Measurements from ENCODE around the gene FBXO28. TPM values are rescaled to one million over a fixed set of nuclear protein-coding genes. Genes with fewer than 3 reads are reported as not detected.

FBXO28 gene
- total RNA-seq, 1 donor from 2014 or later: 40.6 TPM

GRCh38 chr1:224169718-224170270 lies 55.9 kb downstream of the FBXO28 start:
- Mint-ChIP-seq H3K4me1 (ENCODE audit: unreplicated experiment) (peaks cover 3% of the 10 kb centered on the region), H3K27me3 (ENCODE audit: unreplicated experiment) (peaks cover 5% of the 10 kb centered on the region), H3K27ac (ENCODE audit: unreplicated experiment) (no peak overlapping the region), H3K4me3 (ENCODE audit: unreplicated experiment) (no peak overlapping the region), H3K36me3 (ENCODE audit: low read depth, unreplicated experiment) (peaks cover 4% of the 10 kb centered on the region), H3K9me3 (ENCODE audit: unreplicated experiment) (no peaks in the 10 kb centered on the region)
- no peak for TF ChIP-seq CTCF (IDR thresholded peaks at IDR 0.05; ENCODE audit: unreplicated experiment)
- DNase-seq (ENCODE audit: low spot score): no peak

DNA sequence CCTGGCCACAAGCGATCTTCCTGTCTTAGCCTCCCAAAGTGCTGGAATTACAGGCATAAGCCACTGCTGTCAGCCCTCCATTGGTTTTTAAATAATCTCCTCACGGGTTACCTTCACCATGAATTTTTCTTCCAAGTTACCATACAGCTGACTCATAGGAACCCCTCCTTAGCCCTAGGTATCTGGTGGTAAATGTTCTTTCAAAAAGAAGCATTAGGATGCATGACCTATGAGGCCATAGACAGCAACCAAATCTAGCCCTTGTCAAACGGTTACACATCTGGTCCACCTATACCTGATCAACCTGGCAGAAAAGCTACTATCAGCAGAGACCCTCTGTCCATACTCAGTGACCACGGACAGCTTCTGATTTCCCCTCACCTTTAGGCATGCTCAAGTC lies 56.4 kb downstream of the FBXO28 start:
- Mint-ChIP-seq H3K4me3 (ENCODE audit: unreplicated experiment) (no peak overlapping the region), H3K36me3 (ENCODE audit: low read depth, unreplicated experiment) (peaks cover 4% of the 10 kb centered on the region), H3K4me1 (ENCODE audit: unreplicated experiment) (peaks cover 3% of the 10 kb centered on the region), H3K27me3 (ENCODE audit: unreplicated experiment) (peaks cover 5% of the 10 kb centered on the region), H3K9me3 (ENCODE audit: unreplicated experiment) (no peaks in the 10 kb centered on the region), H3K27ac (ENCODE audit: unreplicated experiment) (no peak overlapping the region)
- no peak for TF ChIP-seq CTCF (IDR thresholded peaks at IDR 0.05; ENCODE audit: unreplicated experiment)
- no peak for DNase-seq (ENCODE audit: low spot score)

- Mint-ChIP-seq H3K27ac (ENCODE audit: unreplicated experiment) (no peak overlapping the region), H3K4me3 (ENCODE audit: unreplicated experiment) (no peak overlapping the region), H3K36me3 (ENCODE audit: low read depth, unreplicated experiment) (peaks cover 4% of the 10 kb centered on the region), H3K9me3 (ENCODE audit: unreplicated experiment) (no peaks in the 10 kb centered on the region), H3K27me3 (ENCODE audit: unreplicated experiment) (peaks cover 5% of the 10 kb centered on the region), H3K4me1 (ENCODE audit: unreplicated experiment) (peaks cover 3% of the 10 kb centered on the region)
- no peak for DNase-seq (ENCODE audit: low spot score)
- peak; percentile 51 for TF ChIP-seq CTCF (IDR thresholded peaks at IDR 0.05; ENCODE audit: unreplicated experiment)
Observed at GRCh38 chr1:224170748-224171478, 57.0 kb downstream of the FBXO28 start.

- DNase-seq (ENCODE audit: low spot score): no peak
- Mint-ChIP-seq H3K27me3 (ENCODE audit: unreplicated experiment) (peaks cover 5% of the 10 kb centered on the region), H3K27ac (ENCODE audit: unreplicated experiment) (no peak overlapping the region), H3K4me1 (ENCODE audit: unreplicated experiment) (peaks cover 3% of the 10 kb centered on the region), H3K36me3 (ENCODE audit: low read depth, unreplicated experiment) (peaks cover 4% of the 10 kb centered on the region), H3K9me3 (ENCODE audit: unreplicated experiment) (no peaks in the 10 kb centered on the region), H3K4me3 (ENCODE audit: unreplicated experiment) (no peak overlapping the region)
- TF ChIP-seq CTCF (IDR thresholded peaks at IDR 0.05; ENCODE audit: unreplicated experiment): no peak
Observed at GRCh38 chr1:224172229-224172628, 58.3 kb downstream of the FBXO28 start.

- H3K4me1 Mint-ChIP-seq (ENCODE audit: unreplicated experiment): peaks cover 3% of the 10 kb centered on the region
- no peaks in the 10 kb centered on the region for H3K9me3 Mint-ChIP-seq (ENCODE audit: unreplicated experiment)
- no peak overlapping the region for H3K4me3 Mint-ChIP-seq (ENCODE audit: unreplicated experiment)
- DNase-seq (ENCODE audit: low spot score): no peak
- no peak for TF ChIP-seq CTCF (IDR thresholded peaks at IDR 0.05; ENCODE audit: unreplicated experiment)
- peaks cover 4% of the 10 kb centered on the region for H3K36me3 Mint-ChIP-seq (ENCODE audit: low read depth, unreplicated experiment)
- H3K27ac Mint-ChIP-seq (ENCODE audit: unreplicated experiment): no peak overlapping the region
- peaks cover 5% of the 10 kb centered on the region for H3K27me3 Mint-ChIP-seq (ENCODE audit: unreplicated experiment)
Observed at GRCh38 chr1:224173523-224173922, 59.6 kb downstream of the FBXO28 start.
